Kidney (tissue), 14 donors: ENCODE results near the gene SULT4A1. TPM values are rescaled to one million over a fixed set of nuclear protein-coding genes. Genes with fewer than 3 reads are reported as not detected.
A peak's percentile ranks its signal among the peaks of the same experiment; 100 is the strongest.

Experiments used
- DNase-seq, 5 donors: peaks; one replicate each; pipeline ENCODE4 v3.0.0-alpha.2; 2013 to 2020
- FAIRE-seq: peaks from 2 replicates; lab custom pipeline; 2012; peaks lifted over from hg19 to GRCh38; lab: Jason Lieb, UNC
- H3K27ac ChIP-seq, 2 donors: one replicate each; pipeline ENCODE4 v1.7.0; 2013; ENCODE audit warnings: low read depth in 2 of 2, low read length in 2 of 2, inconsistent platforms in 1 of 2
- H3K27me3 ChIP-seq: one replicate; pipeline ENCODE4 v1.7.1; 2013; ENCODE audit warnings: low read length, inconsistent platforms; ENCODE audit not compliant: control insufficient read depth, insufficient read depth
- H3K36me3 ChIP-seq, 3 donors: one replicate each; pipeline versions ENCODE4 v1.7.0 to v1.7.1; 2013; ENCODE audit warnings: low read length in 3 of 3, control low read depth in 1 of 3, inconsistent platforms in 1 of 3; ENCODE audit not compliant: insufficient read depth in 3 of 3, control insufficient read depth in 2 of 3
- H3K4me1 ChIP-seq, 3 donors: one replicate each; pipeline versions ENCODE4 v1.7.0 to v1.7.1; 2013; ENCODE audit warnings: low read length in 3 of 3, inconsistent platforms in 1 of 3, low read depth in 1 of 3; ENCODE audit not compliant: control insufficient read depth in 2 of 3, insufficient read depth in 2 of 3
- H3K4me3 ChIP-seq, 3 donors: one replicate each; pipeline versions ENCODE4 v1.7.0 to v1.8.1; 2013; ENCODE audit warnings: low read length in 3 of 3, control low read depth in 1 of 3, inconsistent platforms in 1 of 3
- H3K9ac ChIP-seq, 3 donors: one replicate each; pipeline versions ENCODE4 v1.7.0 to v1.7.1; 2013; ENCODE audit warnings: low read length in 3 of 3, control low read depth in 1 of 3, inconsistent platforms in 1 of 3
- H3K9me3 ChIP-seq, 3 donors: one replicate each; pipeline versions ENCODE4 v1.7.0 to v1.7.1; 2013; ENCODE audit warnings: low read length in 3 of 3, control low read depth in 1 of 3, inconsistent platforms in 1 of 3; ENCODE audit not compliant: control insufficient read depth in 2 of 3, insufficient read depth in 1 of 3
- CTCF ChIP-seq: IDR thresholded peaks from 3 replicates; pipeline ENCODE4 v1.5.1; 2012; ENCODE audit warnings: mild to moderate bottlenecking, moderate library complexity, borderline replicate concordance; ENCODE audit not compliant: insufficient read depth; ENCODE audit errors: extremely low read depth
- intact Hi-C: fragments of 100-400 bp; cut with DNase I; formaldehyde crosslinking; loops from one replicate; pipeline ENCODE4 v1.11.1; 2022
- polyA plus RNA-seq: library from polyadenylated mRNA; stranded (reverse); fragments of 350-450 nt; fragmentation: Illumina TruSeq; extraction: RNeasy Lipid Tissue Mini Kit (QIAGEN cat#74804); gene quantifications from one replicate; pipeline ENCODE4 v1.2.3, GENCODE V29; 2014; ENCODE audit warnings: low read depth, low replicate concordance; ENCODE audit not compliant: insufficient read depth
- total RNA-seq: library from RNA; stranded (reverse); fragmentation: NEBNext Ultra II Directional; extraction: Animal tissue kit (Norgen Biotek cat#: 25700); gene quantifications from one replicate; pipeline ENCODE4 v1.2.1, GENCODE V29; 2021
- donor health status: control.
- donor health status: control.
- donor health status: control.
- donor health status: control.
- donor health status: control.
- donor health status: DM: yes; HTN: yes; CAD: no.
- donor health status: Normal renal cell carcinoma (clear cell type).

The SULT4A1 gene
- total and polyA plus RNA-seq, 2 donors from 2014 or later, result 0.52 to 0.57 TPM

GRCh38 chr22:43851058-43851978 is 11.0 kb downstream of the SULT4A1 start:
- intact Hi-C loops, result no loop called here
- Histone ChIP-seq H3K27ac (no peak overlapping the region), H3K4me3 (no peak overlapping the region), H3K27me3 (no peaks in the 10 kb centered on the region), H3K4me1 (no peaks in the 10 kb centered on the region), H3K36me3 (no peaks in the 10 kb centered on the region), H3K9me3 (peaks cover 0 to under 1% (median 0%) of the 10 kb centered on the region in 3 donors), H3K9ac (no peak overlapping the region)
- FAIRE-seq (no peak), DNase-seq (peak in 2 of 5 donors; percentile 24 to 27)
- TF ChIP-seq CTCF, result no peak

GRCh38 chr22:43850529-43850928 is 11.8 kb downstream of the SULT4A1 start:
- H3K4me3 ChIP-seq, result no peak overlapping the region
- no peak overlapping the region for H3K27ac ChIP-seq
- H3K36me3 ChIP-seq, result no peaks in the 10 kb centered on the region
- no peak overlapping the region for H3K9ac ChIP-seq
- peak in 2 of 5 donors; percentile 9 to 45 for DNase-seq
- no peaks in the 10 kb centered on the region for H3K4me1 ChIP-seq
- TF ChIP-seq CTCF, result no peak
- no peak for FAIRE-seq
- intact Hi-C loops, result no loop called here
- no peaks in the 10 kb centered on the region for H3K9me3 ChIP-seq
- H3K27me3 ChIP-seq, result no peaks in the 10 kb centered on the region

- Histone ChIP-seq H3K27me3 (no peaks in the 10 kb centered on the region), H3K4me1 (no peaks in the 10 kb centered on the region), H3K36me3 (no peaks in the 10 kb centered on the region), H3K27ac (no peak overlapping the region), H3K9me3 (no peaks in the 10 kb centered on the region), H3K9ac (no peak overlapping the region), H3K4me3 (no peak overlapping the region)
- peak in 2 of 5 donors; percentile 19 to 52 for DNase-seq
- FAIRE-seq, result no peak
- TF ChIP-seq CTCF, result no peak
- intact Hi-C loops, result no loop called here
Measured at GRCh38 chr22:43849731-43850130, 12.6 kb downstream of the SULT4A1 start.
